Osteoblast (primary cell): ENCODE data around the gene SNCG. TPM values are rescaled to one million over a fixed set of nuclear protein-coding genes. Genes with fewer than 3 reads are reported as not detected.
"Not testable (repeated sequence)": the region's sequence is repeated elsewhere in the genome, so short reads cannot be mapped to it uniquely, and the experiment has no call there.

Experiments used
- DNase-seq: peaks from one replicate; pipeline ENCODE4 v3.0.0; 2011; ENCODE audit warnings: low spot score, mixed read lengths; ENCODE audit not compliant: insufficient read length; ENCODE audit errors: missing footprints
- H2AFZ ChIP-seq: 2 replicates; pipeline ENCODE4 v1.6.0; 2011; ENCODE audit warnings: mild to moderate bottlenecking, low read length
- H3K27ac ChIP-seq: 2 replicates; pipeline ENCODE4 v1.5.1; 2011; ENCODE audit warnings: mild to moderate bottlenecking, low read depth, low read length, moderate library complexity
- H3K27me3 ChIP-seq: 2 replicates; pipeline ENCODE4 v1.6.0; 2012; ENCODE audit warnings: mild to moderate bottlenecking, control low read depth, inconsistent platforms, low read length, moderate library complexity; ENCODE audit not compliant: insufficient read depth
- H3K36me3 ChIP-seq: 2 replicates; pipeline ENCODE4 v1.5.1; 2011; ENCODE audit warnings: mild to moderate bottlenecking, low read length, control low read depth, moderate library complexity; ENCODE audit not compliant: insufficient read depth
- H3K4me1 ChIP-seq: 2 replicates; pipeline ENCODE4 v1.5.1; 2011; ENCODE audit warnings: mild to moderate bottlenecking, low read length, control low read depth, moderate library complexity; ENCODE audit not compliant: insufficient read depth
- H3K4me2 ChIP-seq: 2 replicates; pipeline ENCODE4 v1.6.0; 2011; ENCODE audit warnings: mild to moderate bottlenecking, low read length; ENCODE audit not compliant: insufficient read depth
- H3K4me3 ChIP-seq: fragments of 200-600 bp; sonication (generic); 3 replicates; pipeline ENCODE4 v1.5.1; 2012; ENCODE audit warnings: mild to moderate bottlenecking, low read length, inconsistent platforms; ENCODE audit not compliant: insufficient read depth
- H3K79me2 ChIP-seq: 2 replicates; pipeline ENCODE4 v1.6.0; 2012; ENCODE audit warnings: mild to moderate bottlenecking, low read length, control low read depth, inconsistent platforms; ENCODE audit not compliant: insufficient read depth
- H3K9me3 ChIP-seq: 2 replicates; pipeline ENCODE4 v1.5.1; 2011; ENCODE audit warnings: low read depth, low read length, control low read depth
- H4K20me1 ChIP-seq: 2 replicates; pipeline ENCODE4 v1.6.0; 2012; ENCODE audit warnings: mild to moderate bottlenecking, low read length, control low read depth; ENCODE audit not compliant: insufficient read depth
- total RNA-seq: library from RNA; depleted of rRNA; stranded (reverse); fragments of >200 nt; gene quantifications from 2 replicates; pipeline ENCODE4 v1.2.3, GENCODE V29; 2012
- TF ChIP-seq, protein P1 (sequence below): IDR thresholded peaks from 2 replicates; pipeline ENCODE4 v1.5.1; 2011; ENCODE audit warnings: mild to moderate bottlenecking, low read depth, low read length, moderate library complexity; ENCODE audit errors: extremely low read depth

Gene SNCG
- total RNA-seq, 1 donor = 0.36 TPM

DNA sequence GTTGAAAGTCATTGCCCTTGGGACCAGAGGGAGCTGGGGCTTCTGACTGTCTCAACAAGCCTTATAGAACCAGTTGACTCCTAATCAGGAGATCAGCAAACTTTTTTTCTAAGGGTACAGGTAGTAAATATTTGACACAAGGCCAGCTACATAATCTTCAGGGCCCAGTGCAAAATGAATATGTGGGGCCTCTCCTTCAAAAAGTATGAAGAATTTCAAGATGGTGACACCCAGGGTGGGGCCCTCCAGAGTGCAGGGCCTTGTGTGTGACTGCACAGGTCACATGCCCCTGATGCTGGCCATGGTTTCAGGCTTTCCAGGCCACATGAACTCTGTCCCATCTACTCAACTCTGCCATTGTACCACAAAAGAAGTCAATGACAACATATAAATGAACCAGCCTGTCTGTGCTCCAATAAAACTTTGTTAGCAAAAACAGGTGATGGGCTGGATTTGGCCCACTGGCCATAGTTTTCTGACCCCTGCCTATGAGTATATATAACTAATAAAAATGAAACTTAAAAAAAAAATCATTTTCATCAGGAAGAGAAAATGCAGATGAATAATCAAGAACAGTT, 7.1 kb upstream of the SNCG start:
- no peak overlapping the region for H3K27ac ChIP-seq
- peaks cover 4% of the 10 kb centered on the region for H3K27me3 ChIP-seq
- H3K79me2 ChIP-seq = no peaks in the 10 kb centered on the region
- H4K20me1 ChIP-seq = no peaks in the 10 kb centered on the region
- DNase-seq = peak; percentile 31
- H2AFZ ChIP-seq = no peak overlapping the region
- H3K36me3 ChIP-seq = no peaks in the 10 kb centered on the region
- H3K9me3 ChIP-seq = no peaks in the 10 kb centered on the region
- no peak overlapping the region for H3K4me3 ChIP-seq
- TF ChIP-seq, protein P1, sequence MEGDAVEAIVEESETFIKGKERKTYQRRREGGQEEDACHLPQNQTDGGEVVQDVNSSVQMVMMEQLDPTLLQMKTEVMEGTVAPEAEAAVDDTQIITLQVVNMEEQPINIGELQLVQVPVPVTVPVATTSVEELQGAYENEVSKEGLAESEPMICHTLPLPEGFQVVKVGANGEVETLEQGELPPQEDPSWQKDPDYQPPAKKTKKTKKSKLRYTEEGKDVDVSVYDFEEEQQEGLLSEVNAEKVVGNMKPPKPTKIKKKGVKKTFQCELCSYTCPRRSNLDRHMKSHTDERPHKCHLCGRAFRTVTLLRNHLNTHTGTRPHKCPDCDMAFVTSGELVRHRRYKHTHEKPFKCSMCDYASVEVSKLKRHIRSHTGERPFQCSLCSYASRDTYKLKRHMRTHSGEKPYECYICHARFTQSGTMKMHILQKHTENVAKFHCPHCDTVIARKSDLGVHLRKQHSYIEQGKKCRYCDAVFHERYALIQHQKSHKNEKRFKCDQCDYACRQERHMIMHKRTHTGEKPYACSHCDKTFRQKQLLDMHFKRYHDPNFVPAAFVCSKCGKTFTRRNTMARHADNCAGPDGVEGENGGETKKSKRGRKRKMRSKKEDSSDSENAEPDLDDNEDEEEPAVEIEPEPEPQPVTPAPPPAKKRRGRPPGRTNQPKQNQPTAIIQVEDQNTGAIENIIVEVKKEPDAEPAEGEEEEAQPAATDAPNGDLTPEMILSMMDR = no peak
- no peak overlapping the region for H3K4me2 ChIP-seq
- peaks cover 6% of the 10 kb centered on the region for H3K4me1 ChIP-seq

DNA sequence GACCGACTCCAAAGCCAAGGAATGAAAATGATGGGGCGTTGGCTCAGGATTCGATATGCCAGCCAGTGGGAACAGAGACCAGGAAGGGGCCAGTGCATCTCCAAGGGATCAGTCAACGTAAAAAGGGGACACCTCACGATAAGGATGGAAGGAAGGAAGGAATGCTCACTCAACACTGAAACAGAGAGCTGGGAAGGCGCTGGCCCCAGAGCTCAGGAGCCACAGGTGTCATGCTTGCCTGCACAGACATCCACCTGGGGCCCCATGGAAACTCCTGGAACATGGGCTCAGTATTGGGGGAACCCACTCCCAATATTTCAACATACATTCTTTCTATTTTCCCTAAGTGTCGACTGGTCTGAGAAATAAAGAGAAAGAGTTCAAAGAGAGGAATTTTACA, 6.3 kb upstream of the SNCG start:
- H3K27me3 ChIP-seq = peaks cover 3% of the 10 kb centered on the region
- no peak overlapping the region for H2AFZ ChIP-seq
- no peak overlapping the region for H3K4me3 ChIP-seq
- H4K20me1 ChIP-seq = no peaks in the 10 kb centered on the region
- no peak overlapping the region for H3K27ac ChIP-seq
- peaks cover 6% of the 10 kb centered on the region for H3K4me1 ChIP-seq
- DNase-seq = no peak
- no peaks in the 10 kb centered on the region for H3K36me3 ChIP-seq
- no peaks in the 10 kb centered on the region for H3K9me3 ChIP-seq
- H3K79me2 ChIP-seq = no peaks in the 10 kb centered on the region
- no peak overlapping the region for H3K4me2 ChIP-seq
- TF ChIP-seq, protein P1 = no peak

DNA sequence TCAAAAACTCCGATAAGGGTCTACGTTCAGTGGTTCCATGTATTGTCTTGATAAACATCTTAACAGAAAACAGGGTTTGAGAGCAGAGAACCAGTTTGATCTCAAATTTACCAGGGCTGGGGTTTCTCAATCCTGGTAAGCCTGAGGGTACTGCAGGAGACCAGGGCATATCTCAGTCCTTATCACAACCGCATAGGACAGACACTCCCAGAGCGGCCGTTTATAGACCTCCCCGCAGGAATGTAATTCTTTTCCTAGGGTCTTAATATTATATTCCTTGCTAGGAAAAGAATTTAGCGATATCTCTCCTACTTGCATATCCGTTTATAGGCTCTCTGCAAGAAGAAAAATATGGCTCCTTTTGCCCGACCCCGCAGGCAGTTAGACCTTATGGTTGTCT, 5.7 kb upstream of the SNCG start:
- not testable (repeated sequence) for H3K27me3 ChIP-seq, H3K9me3 ChIP-seq, H3K27ac ChIP-seq, H3K4me1 ChIP-seq, DNase-seq, H4K20me1 ChIP-seq, H2AFZ ChIP-seq, H3K4me2 ChIP-seq, H3K36me3 ChIP-seq, H3K79me2 ChIP-seq, H3K4me3 ChIP-seq

DNA sequence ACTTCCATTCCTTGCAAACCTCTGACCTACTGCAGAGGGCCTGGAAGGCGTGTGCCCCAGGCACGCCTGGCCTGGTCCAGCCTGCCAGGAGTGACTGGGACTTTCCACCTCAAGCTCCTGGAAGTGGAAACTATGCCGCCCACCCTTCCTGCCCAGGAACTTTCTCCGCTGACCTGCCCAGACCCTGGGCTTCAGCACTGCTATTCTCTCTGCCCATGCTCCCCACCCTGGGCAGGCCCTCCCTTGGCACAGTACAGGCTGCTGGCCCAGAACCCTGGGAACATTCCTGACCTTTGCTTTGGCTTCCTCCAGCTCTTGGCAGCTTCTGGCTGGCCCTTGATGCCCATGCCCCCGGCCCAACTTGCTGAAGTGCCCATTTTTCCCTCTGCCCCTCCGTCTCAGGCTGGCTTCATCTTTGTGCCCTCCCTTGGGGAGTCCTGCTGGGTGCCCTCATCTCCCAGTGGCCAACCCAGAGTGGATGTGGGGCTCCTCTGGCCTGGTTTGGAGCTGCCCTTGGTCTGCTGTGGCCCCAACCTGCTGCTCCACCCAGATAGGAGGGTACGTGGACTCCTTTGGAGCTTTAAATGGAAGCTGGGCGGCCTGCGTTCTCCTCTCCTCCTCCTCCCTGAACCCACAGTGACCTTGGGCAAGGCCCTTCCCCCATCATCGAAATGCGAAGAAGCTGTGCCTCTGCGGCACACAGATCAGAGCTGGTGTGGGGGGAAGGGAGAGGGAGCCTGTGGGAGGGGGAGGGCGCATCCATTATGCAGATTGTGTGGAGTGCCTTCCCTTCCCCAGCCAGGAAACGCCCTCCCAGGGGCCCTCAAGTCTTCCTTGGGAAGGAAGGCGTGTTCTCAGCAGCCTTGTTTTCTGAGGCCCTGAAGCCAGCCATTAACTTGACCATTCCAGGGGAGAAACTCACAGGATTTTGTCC, 4.4 kb upstream of the SNCG start:
- TF ChIP-seq, protein P1 = no peak
- Histone ChIP-seq H3K9me3 (no peaks in the 10 kb centered on the region), H3K4me1 (peaks cover 12% of the 10 kb centered on the region), H2AFZ (peak overlapping the region; percentile 84), H3K79me2 (no peaks in the 10 kb centered on the region), H3K36me3 (no peaks in the 10 kb centered on the region), H3K27me3 (no peaks in the 10 kb centered on the region), H3K4me3 (no peak overlapping the region), H3K27ac (no peak overlapping the region), H3K4me2 (no peak overlapping the region), H4K20me1 (no peaks in the 10 kb centered on the region)
- peak; percentile 62 for DNase-seq
